Medulla oblongata (tissue), 1 donor: Measurements from ENCODE around the gene STON1.
"Not testable (repeated sequence)": the region's sequence is repeated elsewhere in the genome, so short reads cannot be mapped to it uniquely, and the experiment has no call there.

Experiments
- DNase-seq: peaks from one replicate; pipeline ENCODE4 v3.0.0-alpha.2; 2015; ENCODE audit errors: extremely low spot score

Gene STON1

DNA sequence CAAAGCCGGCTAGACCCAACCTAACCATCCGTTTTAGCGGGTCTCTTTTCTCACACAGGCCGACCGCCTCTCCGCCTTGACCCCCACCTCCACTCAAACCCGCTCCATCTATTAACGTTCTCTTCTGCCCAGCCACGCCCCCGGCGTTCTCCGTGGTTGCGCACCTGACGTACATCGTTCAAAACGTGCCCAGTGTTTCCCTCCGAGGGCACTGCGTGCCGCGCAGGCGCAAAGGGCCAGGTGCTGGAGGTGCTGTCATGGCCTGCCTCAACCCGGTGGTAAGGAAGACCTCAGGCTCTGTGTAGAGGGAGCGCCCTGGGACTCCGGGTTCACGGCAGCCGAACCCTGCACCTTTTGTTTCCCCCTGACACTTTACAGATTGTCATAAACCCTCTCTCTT is 87.7 kb downstream of the STON1 start, which contains the start of gene GTF2A1L:
Gene GTF2A1L, plus strand, starts transcription at position 239 of the 400 bp plus-strand sequence. Its CDS starts 19 bp downstream, at position 258.
- no peak for DNase-seq

DNA sequence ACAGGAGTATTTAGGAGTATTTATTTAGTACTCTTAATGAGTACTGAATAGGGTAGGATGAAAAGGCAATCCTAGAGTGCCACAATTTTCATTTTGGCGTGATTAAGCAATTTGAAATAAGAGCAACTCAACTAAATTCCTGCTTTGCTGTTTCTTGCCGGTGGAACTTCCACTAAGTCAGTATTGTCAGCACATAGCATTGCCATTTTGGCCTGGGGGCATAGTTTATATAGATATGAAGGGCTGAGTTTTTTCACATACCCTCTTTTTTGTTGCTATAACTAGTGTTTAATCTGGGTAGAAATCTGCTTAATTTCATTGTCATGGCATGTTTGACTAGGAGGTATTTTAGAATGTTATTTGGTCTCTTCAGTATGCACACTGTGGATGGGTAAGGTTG is 89.6 kb downstream of the STON1 start:
- DNase-seq = no peak

DNA sequence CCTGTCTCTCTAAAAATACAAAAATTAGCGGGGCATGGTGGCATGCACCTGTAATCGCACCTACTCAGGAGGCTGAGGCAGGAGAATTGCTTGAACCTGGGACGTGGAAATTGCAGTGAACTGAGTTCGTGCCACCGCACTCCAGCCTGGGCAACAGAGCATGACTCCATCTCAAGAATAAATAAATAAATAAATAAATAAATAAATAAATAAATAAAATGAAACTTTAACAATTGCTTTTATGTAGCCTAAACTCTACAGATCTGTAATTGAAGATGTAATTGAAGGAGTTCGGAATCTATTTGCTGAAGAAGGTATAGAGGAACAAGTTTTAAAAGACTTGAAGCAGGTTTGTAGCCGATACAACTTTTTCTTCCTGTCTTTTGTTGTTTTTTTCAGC is 90.7 kb downstream of the STON1 start:
- DNase-seq = no peak

DNA sequence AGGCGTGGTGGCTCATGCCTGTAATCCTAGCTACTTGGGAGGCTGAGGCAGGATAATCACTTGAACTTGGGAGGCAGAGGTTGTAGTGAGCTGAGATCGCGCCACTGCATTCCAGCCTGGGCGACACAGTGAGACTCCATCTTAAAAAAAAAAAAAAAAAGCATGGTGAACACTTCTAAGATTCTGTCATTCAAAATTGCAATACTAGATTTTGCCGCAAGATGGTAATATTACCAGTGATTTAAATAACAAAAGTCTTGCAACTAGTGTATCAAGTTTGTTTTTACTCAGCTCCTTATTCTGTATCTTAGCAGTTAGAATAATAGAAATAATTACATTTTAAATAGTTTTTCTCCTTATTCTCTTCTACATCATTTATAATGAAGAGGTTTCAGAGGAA is 92.7 kb downstream of the STON1 start:
- not testable (repeated sequence) for DNase-seq

DNA sequence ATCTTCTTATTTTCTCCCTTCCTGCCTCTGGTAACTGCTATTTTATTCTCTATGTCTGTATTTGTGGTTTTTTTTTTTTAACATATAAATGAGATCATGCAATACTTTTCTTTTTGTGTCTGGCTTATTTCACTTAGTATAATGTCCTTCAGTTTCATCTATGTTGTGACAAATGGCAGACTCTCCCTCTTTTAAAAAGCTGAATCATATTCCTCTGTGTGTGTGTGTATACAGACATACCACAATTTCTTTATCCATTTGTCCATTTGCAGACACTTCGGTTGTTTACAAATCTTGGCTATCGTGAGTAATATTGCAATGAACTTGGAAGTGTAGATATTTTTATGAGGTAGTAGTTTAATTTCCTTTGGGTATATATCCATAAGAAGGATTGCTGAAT is 94.7 kb downstream of the STON1 start:
- DNase-seq = no peak

DNA sequence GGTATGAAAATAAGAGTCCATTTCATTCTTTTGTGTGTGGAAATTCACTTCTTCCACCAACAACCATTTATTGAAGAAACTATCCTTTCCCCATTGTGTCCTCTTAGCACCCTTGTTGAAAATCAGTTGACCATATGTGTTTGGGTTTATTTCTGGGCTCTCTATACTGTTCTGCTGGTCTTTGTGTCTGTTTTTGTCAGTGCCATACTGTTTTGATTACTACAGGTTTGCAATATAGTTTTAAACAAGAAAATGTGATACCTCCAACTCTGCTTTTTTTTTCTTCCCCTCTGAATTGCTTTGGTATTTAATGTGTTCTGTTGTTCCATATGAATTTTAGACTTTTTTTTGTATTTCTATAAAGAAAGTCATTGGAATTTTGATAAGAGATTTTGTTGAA is 96.1 kb downstream of the STON1 start:
- no peak for DNase-seq

DNA sequence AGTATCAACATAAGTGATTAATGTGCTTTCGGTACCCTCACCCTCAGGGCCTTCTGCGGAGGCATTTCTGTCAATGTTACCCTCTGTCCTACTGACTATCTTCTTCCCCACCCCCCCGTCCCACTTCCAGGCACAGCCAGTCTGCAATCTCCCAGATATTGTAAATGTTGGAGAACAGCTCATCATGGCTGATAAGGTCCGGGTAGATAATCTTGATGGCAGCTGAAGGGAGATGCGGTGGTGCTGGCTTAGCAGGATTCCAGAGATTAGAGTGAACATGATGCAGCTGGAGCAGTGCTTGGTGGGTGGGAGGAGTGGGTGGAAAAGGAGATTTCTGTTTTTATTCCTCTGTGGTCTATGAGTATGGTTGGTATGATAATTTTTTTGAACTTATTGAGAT is 103.2 kb downstream of the STON1 start:
- DNase-seq = no peak

DNA sequence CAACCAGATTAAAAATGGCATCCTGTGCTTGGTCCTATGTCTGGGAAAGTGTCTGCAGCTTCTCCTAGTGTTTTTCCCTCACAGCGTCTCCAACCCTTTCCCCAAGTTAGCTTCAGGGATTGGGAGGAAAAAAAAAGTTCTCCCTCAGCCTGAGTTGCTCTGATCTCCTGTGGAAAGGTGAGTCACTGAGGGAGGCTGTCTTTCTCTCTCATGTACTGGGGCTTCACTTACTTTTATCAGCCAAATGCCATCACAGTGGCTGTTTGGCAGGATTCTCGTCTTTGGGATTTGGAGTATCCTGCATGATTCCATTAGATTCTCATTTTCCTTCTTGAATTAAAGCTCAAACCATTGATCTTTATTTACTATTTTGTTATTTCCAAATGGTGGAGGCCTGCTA is 105.8 kb downstream of the STON1 start:
- no peak for DNase-seq

DNA sequence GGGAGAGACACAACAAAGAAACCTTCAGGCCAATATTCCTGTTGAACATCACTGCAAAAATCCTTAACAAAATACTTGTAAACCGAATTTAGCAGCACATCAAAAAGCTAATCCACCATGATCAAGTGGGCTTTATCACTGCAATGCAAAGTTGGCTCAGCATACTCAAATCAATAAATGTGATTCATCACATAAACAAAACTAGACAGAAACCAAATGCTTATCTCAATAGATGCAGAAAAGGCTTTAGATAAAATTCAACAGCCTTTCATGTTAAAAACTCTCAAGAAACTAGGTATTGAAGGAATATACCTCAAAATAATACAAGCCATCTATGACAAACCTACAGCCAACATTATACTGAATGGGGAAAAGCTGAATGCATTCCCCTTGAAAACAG is 108.3 kb downstream of the STON1 start:
- DNase-seq = no peak
